Activated T-helper 1 cell treated with anti-CD3 and anti-CD28 coated beads, Interleukin-12 subunit alpha, Interleukin-12 subunit beta, Interleukin-2, Interleukin-4 antibody, amounts not matched to agents 30 ng/mL and 10 ng/mL and 1 ng/mL, durations not matched to agents 14 hours and 24 hours and 36 hours (primary cell): ENCODE data around the gene FAM227B. TPM values are rescaled to one million over a fixed set of nuclear protein-coding genes. Genes with fewer than 3 reads are reported as not detected.
"Not testable (repeated sequence)": the region's sequence is repeated elsewhere in the genome, so short reads cannot be mapped to it uniquely, and the experiment has no call there.

Experiments used
- DNase-seq: peaks from one replicate; pipeline ENCODE4 v3.0.0; 2021; ENCODE audit warnings: low spot score
- H3K27ac Mint-ChIP-seq: one replicate; pipeline ENCODE4 v1.8.0; 2021; ENCODE audit warnings: mild to moderate bottlenecking, mixed read lengths
- H3K27me3 Mint-ChIP-seq: one replicate; pipeline ENCODE4 v1.8.0; 2022; ENCODE audit warnings: mild to moderate bottlenecking, moderate library complexity, mixed read lengths; ENCODE audit not compliant: insufficient read depth
- H3K36me3 Mint-ChIP-seq: one replicate; pipeline ENCODE4 v1.8.0; 2021; ENCODE audit warnings: low read depth, mixed read lengths
- H3K4me1 Mint-ChIP-seq: one replicate; pipeline ENCODE4 v1.8.0; 2021; ENCODE audit warnings: low read depth, mixed read lengths
- H3K4me3 Mint-ChIP-seq: one replicate; pipeline ENCODE4 v1.8.0; 2021; ENCODE audit warnings: mild to moderate bottlenecking, moderate library complexity, mixed read lengths
- H3K9me3 Mint-ChIP-seq: one replicate; pipeline ENCODE4 v1.8.0; 2021; ENCODE audit warnings: mixed read lengths
- intact Hi-C: fragments of 100-400 bp; cut with micrococcal nuclease; formaldehyde crosslinking; loops from one replicate; pipeline ENCODE4 v1.15.1; 2024
- total RNA-seq: library from RNA; stranded (reverse); gene quantifications from 2 replicates; pipeline ENCODE4 v1.2.3, GENCODE V29; 2022

The FAM227B gene, protein sequence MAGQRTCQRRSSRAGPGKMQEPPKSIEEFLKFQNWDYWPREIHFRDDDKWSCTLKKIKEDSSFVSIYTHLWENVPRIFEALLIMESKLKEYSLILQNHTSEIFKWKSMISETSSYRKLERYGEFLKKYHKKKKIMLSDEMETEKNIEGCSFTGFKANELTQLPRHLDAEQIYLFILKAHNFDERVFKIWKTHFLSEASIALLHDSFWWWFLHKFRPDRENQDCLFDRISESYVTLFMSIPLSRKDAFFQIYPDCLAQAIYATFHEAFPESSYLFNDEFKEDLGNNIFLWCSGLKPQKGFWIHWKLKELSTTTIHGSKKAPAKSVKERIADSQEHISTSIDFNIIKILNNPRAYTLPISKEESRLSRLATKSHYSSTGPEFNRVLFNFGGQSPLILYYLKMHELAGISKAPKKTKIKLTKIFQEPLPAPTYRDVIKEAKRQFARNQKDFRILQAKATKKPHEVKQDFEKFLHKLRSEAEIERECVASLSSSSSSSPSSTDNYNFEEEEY
- total RNA-seq, result 2.3 and 2.9 TPM in 2 replicates

DNA sequence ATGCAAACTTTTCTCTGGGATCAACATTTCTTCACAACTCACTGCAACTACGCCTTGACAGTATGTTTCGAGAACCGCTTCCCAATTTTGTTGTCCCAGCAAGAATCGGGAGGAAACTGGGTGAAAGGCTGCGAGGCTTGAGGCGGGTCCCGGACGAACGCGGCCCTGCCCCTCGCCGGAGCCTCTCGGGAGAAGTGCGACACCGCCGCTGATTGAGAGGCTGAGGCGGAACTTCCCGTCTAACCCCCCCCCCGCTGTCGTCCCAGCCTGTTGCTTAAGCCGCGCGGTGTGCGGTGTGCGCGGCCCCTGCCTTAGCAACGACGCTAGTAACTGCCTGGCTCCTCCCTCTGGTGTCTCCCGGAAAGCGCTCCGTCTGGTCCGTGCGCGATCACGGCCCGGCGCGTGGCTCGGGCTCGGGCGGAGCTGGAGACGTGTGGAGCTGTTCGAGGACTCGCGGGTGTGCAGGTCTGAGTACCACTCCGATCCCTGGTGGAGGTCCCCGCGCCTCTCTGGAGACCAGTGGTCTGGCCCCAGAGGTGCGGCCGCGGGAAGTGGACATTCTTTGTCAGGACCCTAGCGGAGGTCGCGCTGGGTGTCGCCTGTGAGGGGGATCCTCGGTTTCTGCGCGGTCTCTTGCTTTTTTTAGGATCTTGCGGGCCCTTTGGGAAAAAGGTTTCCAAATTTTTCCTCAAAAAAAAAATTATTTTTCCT lies at the start of gene FAM227B, which contains the start of gene DTWD1:
Gene FAM227B, minus strand, starts transcription at position 161 of the 711 bp plus-strand sequence. CDS start 5,647 bp downstream, outside the sequence.
Gene DTWD1, plus strand, starts transcription at position 391 of the 711 bp plus-strand sequence. CDS start 4,120 bp downstream, outside the sequence.
- peak; percentile 93 for DNase-seq
- peak within 1 kb of the TSS; percentile 88 for H3K27ac Mint-ChIP-seq
- H3K27me3 Mint-ChIP-seq, result no peaks in the 10 kb centered on the region
- intact Hi-C loops, result loop anchor here (1.0 to 10.0 kb wide), 20 partner anchors 150 to 1290 kb away; partner anchors contain the start of genes AP4E1, CEP152, COPS2 and DUT
- peak within 1 kb of the TSS; percentile 85 for H3K4me3 Mint-ChIP-seq
- peaks cover 40% of the 10 kb centered on the region for H3K4me1 Mint-ChIP-seq
- peaks cover 10% of the 10 kb centered on the region for H3K9me3 Mint-ChIP-seq
- H3K36me3 Mint-ChIP-seq, result peaks cover 16% of the 10 kb centered on the region

DNA sequence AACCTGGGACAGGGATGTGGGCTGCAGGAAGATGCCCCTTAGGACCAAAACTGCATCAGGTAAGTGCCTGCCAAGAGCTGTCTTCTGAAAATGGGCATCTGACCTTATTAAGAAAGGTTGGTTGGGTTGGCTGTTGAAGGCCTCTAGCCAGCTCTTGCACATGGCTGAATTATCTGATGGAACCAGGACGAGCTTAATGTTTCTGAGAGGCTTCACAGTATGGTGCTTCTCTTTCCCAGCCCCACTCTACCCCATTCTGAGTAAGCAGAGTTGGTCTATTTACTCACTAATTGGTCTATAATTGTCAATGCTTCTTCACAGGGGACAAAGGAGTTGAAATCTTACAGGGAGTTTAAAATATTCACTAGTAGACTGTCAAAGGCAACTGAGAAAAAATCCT lies 48.7 kb upstream of the FAM227B start:
- intact Hi-C loops, result no loop called here
- Mint-ChIP-seq H3K27me3 (peaks cover 5% of the 10 kb centered on the region), H3K36me3 (no peaks in the 10 kb centered on the region), H3K9me3 (no peaks in the 10 kb centered on the region), H3K27ac (no peak overlapping the region), H3K4me1 (no peaks in the 10 kb centered on the region), H3K4me3 (no peak overlapping the region)
- DNase-seq, result no peak

DNA sequence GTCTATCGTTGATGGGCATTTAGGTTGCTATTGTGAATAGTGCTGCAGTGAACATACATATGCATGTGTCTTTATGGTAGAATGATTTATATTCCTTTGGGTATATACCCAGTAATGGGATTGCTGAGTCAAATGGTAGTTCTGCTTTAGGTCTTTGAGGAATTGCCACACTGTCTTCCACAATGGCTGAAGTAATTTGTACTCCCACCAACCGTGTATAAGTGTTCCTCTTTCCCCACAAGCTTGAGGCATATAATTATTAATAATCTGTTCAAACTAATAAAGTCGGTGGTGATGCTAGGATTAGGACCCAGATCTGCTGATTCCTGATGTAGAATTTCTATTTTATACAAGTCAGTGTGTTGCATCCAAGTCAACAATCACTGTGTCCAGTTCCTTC lies 45.9 kb upstream of the FAM227B start:
- intact Hi-C loops, H3K4me3 Mint-ChIP-seq, H3K27ac Mint-ChIP-seq: not testable (repeated sequence)

DNA sequence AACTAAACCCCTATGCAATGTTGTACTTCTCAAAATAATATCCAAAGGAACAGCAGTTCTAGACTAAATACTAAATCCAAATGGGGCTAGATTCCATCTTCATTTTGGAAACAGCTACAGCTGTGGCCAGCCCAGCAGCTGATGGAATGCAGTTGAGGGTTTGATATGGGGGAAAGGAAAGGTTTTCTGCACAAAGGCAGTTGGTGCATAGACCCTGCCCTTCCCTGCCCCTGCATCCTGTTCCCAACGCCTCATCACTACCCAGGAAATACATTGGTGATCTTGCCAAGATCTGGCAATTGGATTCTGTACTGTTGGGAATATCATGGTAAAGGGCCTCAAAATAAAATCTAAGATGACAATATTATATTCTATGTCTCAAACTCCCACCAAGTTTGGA lies 44.1 kb upstream of the FAM227B start:
- H3K4me3 Mint-ChIP-seq, result no peak overlapping the region
- H3K36me3 Mint-ChIP-seq, result no peaks in the 10 kb centered on the region
- peaks cover 20% of the 10 kb centered on the region for H3K27me3 Mint-ChIP-seq
- no peaks in the 10 kb centered on the region for H3K9me3 Mint-ChIP-seq
- intact Hi-C loops, result no loop called here
- H3K27ac Mint-ChIP-seq, result no peak overlapping the region
- no peak for DNase-seq
- no peaks in the 10 kb centered on the region for H3K4me1 Mint-ChIP-seq

More for the DNA sequence above, 45.9 kb upstream of the FAM227B start:
- peaks cover 13% of the 10 kb centered on the region for H3K27me3 Mint-ChIP-seq
- H3K9me3 Mint-ChIP-seq, DNase-seq, H3K4me1 Mint-ChIP-seq, H3K36me3 Mint-ChIP-seq: not testable (repeated sequence)

DNA sequence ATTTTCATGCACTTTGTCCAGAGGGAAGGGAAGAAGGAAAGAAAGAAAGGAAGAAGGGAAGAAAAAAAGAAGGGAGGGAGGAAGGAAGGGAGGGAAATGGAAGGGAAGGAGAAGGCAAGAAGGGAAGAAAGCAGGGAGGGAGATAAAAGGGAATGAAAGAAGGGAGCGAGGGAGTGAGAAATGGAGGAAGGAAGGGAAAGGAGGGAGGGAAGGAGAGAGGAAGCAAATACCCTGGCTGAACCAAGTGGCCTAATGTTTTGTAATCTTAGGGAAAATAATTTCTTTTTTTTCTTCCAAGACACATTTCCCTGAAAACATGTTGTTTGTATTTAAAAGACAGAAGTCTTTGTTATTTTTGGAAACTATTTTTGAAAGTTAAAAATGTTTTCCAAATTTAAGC lies 36.1 kb upstream of the FAM227B start:
- no peak overlapping the region for H3K27ac Mint-ChIP-seq
- H3K9me3 Mint-ChIP-seq, result peaks cover 27% of the 10 kb centered on the region

DNA sequence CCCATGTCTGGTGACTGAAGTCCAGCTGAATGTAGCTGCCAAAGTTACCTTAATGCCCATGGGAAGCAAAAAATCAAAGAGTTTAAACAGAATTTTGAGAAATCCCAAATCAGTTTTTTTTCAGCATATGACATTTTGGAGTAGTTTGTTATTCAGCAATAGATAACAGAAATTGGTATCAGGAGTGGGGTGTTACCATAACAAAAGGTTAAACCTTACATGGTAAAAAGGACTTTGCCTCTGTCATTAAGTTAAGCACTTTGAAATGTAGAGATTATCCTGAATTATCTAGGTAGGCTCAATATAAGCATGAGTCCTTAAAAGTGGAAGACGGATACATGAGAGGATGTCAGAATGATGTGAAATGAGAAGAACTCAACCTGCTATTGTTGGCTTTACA lies 32.3 kb upstream of the FAM227B start:
- intact Hi-C loops, result no loop called here
- peaks cover 31% of the 10 kb centered on the region for H3K9me3 Mint-ChIP-seq

More for the DNA sequence above, 36.1 kb upstream of the FAM227B start:
- Mint-ChIP-seq H3K36me3 (peaks cover 2% of the 10 kb centered on the region), H3K27me3 (peaks cover 12% of the 10 kb centered on the region), H3K4me1 (no peaks in the 10 kb centered on the region), H3K4me3 (no peak overlapping the region)
- DNase-seq, result no peak
- intact Hi-C loops, result no loop called here

DNA sequence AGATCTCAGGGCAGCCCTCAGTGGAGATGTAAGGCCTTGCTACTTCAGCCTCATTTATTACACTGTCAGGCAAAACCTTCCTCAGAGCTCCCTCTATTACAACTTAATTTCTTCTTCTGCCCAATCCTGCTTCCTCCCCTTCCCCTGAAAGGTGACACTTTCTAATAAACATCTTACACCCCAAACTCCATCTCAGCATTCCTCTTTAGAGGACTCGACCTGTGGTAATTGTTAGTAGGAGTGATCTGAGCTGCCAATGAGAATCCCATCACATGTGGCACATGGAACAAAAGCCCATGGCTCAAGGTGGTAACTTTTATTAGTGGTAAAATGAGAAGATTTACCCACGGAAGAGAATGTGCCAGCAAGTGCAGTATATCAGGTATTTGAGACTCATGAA lies 30.1 kb upstream of the FAM227B start:
- peaks cover 31% of the 10 kb centered on the region for H3K9me3 Mint-ChIP-seq
- H3K27ac Mint-ChIP-seq, result no peak overlapping the region
- no peaks in the 10 kb centered on the region for H3K27me3 Mint-ChIP-seq
- no peak for DNase-seq
- H3K4me1 Mint-ChIP-seq, result no peaks in the 10 kb centered on the region
- H3K36me3 Mint-ChIP-seq, result peaks cover 2% of the 10 kb centered on the region
- intact Hi-C loops, result no loop called here
- no peak overlapping the region for H3K4me3 Mint-ChIP-seq

More for the DNA sequence above, 32.3 kb upstream of the FAM227B start:
- H3K4me1 Mint-ChIP-seq, result no peaks in the 10 kb centered on the region
- no peak overlapping the region for H3K4me3 Mint-ChIP-seq
- H3K27ac Mint-ChIP-seq, result no peak overlapping the region
- no peaks in the 10 kb centered on the region for H3K27me3 Mint-ChIP-seq
- peaks cover 2% of the 10 kb centered on the region for H3K36me3 Mint-ChIP-seq
- no peak for DNase-seq

DNA sequence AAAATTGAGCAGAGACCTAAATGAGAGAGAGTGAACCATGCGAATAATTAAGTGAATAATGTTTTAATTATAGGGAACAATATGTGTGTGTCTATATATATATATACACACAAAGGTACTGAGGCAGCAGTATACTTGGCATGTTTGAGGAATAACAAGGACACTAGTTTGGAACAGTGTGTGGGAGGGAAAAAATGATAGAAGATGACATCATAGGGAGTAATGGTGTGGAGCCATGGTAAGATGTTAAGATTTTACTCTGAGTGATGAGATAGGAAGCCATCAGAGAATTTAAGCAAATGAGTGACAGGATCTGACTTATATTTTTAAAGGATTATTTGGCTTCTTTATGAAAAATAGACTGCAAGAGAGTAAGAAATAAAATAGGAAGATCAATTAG lies 29.4 kb upstream of the FAM227B start:
- no peak for DNase-seq
- Mint-ChIP-seq H3K27me3 (no peaks in the 10 kb centered on the region), H3K9me3 (peaks cover 31% of the 10 kb centered on the region), H3K27ac (no peak overlapping the region), H3K4me1 (no peaks in the 10 kb centered on the region), H3K36me3 (peaks cover 2% of the 10 kb centered on the region), H3K4me3 (no peak overlapping the region)
- intact Hi-C loops, result no loop called here

DNA sequence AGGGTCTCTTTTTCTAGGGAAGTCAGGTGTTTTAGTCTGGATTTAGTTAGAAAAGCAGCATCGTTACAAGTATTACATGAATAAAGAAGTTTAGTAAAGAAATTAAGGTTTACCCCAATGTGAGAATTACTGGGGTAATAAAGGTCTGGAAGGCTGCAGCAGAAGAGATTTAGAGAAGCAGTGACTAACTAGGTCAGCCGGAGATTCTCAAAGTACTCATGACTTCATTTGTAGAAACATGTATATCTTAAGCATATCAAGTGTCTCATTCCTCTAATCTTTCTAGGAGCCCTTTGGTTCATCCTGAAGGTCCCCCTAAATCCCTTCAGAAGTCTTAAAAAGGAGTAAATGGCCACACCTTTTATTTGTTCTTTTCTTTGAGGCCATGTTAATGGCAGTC lies 26.3 kb upstream of the FAM227B start:
- H3K4me3 Mint-ChIP-seq, result no peak overlapping the region
- intact Hi-C loops, result no loop called here
- DNase-seq, result no peak
- H3K9me3 Mint-ChIP-seq, result peaks cover 5% of the 10 kb centered on the region
- H3K36me3 Mint-ChIP-seq, result peaks cover 5% of the 10 kb centered on the region
- H3K4me1 Mint-ChIP-seq, result no peaks in the 10 kb centered on the region
- H3K27me3 Mint-ChIP-seq, result no peaks in the 10 kb centered on the region
- no peak overlapping the region for H3K27ac Mint-ChIP-seq

DNA sequence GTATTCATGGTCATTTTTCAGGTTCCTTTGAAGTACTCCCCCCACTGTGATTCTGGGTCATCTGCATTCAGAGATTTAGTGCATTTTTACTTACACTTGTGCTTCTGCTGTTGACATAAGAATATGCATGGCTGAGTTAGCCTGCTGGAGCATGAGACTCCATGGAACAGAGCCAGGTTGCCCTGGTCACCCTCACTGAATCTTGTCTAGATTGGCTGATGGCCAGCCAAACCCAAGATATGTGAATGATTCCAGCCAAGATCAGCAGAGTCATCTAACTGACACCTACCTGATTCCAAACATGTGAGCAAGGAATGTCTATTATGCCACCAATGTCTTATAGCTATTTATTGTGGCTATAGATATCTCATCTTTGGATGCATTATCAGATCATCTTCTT lies 25.3 kb upstream of the FAM227B start:
- Mint-ChIP-seq H3K27ac (no peak overlapping the region), H3K9me3 (no peaks in the 10 kb centered on the region), H3K4me1 (no peaks in the 10 kb centered on the region), H3K36me3 (peaks cover 8% of the 10 kb centered on the region), H3K27me3 (no peaks in the 10 kb centered on the region), H3K4me3 (no peak overlapping the region)
- intact Hi-C loops, result no loop called here
- DNase-seq, result no peak

DNA sequence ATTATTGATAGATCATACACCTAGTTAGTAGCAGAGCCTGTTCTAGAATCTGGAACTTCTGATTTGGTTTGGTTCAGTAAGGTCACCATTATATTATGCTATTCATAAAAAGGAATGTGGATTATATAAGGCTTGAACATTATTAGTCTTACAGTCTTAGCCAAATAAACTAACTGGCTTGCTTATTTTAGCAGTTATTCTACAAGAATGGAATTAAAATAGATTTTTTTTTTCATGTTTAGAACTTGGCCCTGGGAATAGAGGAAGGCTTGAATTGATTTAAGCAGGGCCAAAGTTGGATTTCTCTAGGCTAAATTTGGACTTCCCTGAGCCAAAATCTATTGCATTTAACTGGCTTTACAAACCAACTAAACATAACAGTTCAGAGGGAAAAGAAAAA lies 24.7 kb upstream of the FAM227B start:
- Mint-ChIP-seq H3K4me3 (no peak overlapping the region), H3K36me3 (peaks cover 10% of the 10 kb centered on the region), H3K4me1 (no peaks in the 10 kb centered on the region), H3K27me3 (no peaks in the 10 kb centered on the region), H3K9me3 (no peaks in the 10 kb centered on the region), H3K27ac (no peak overlapping the region)
- DNase-seq, result no peak
- intact Hi-C loops, result no loop called here

DNA sequence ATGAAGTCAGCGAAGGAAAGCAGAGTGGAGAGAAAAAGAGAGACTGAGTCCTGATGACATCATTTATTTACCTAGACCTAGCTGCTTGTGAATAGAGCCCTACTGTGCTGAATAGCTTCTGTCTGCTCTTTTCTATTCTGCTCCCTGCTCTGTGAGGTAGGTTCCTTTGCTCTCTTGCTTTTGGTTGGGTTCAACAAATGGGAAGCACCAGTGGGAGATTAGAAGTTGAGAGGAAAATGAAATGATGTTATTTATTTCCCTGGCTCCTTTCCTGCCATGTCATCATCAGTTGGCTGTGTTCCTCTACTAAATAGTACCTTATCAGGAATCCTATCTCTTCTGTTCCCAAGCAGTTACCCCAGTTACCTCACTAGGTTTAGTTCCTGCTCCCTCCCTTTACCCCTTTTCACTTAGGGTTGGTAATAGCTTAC lies 23.8 kb upstream of the FAM227B start:
- no peaks in the 10 kb centered on the region for H3K9me3 Mint-ChIP-seq
- no peak overlapping the region for H3K4me3 Mint-ChIP-seq
- DNase-seq, result no peak
- no peaks in the 10 kb centered on the region for H3K4me1 Mint-ChIP-seq
- no peak overlapping the region for H3K27ac Mint-ChIP-seq
- intact Hi-C loops, result no loop called here
- no peaks in the 10 kb centered on the region for H3K27me3 Mint-ChIP-seq
- peaks cover 10% of the 10 kb centered on the region for H3K36me3 Mint-ChIP-seq

DNA sequence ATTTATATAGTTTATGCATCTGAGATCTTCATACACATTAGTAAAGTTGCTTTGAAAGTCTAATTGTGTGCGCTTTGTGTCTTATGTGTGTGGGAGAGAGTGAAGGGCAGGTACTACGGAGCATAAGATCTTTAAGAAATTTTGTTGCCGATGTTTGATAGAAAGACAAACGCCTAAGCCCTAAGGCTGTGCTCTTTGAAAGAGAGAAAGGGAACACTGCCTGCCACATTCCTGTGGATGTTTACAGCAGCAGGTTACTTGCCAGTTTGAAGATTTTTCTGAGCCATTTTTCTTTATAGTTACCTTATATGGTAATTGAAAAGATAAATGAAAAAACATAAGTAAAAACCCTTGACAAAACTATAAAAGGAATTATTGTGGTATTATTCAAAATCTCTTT lies 17.2 kb upstream of the FAM227B start:
- Mint-ChIP-seq H3K27me3 (no peaks in the 10 kb centered on the region), H3K27ac (no peak overlapping the region), H3K9me3 (no peaks in the 10 kb centered on the region), H3K4me1 (no peaks in the 10 kb centered on the region), H3K4me3 (no peak overlapping the region), H3K36me3 (peaks cover 21% of the 10 kb centered on the region)
- DNase-seq, result no peak
- intact Hi-C loops, result no loop called here
